Umbilical cord (tissue), 2 donors: ENCODE results near the gene HSF4. TPM values are rescaled to one million over a fixed set of nuclear protein-coding genes. Genes with fewer than 3 reads are reported as not detected.
A peak's percentile ranks its signal among the peaks of the same experiment; 100 is the strongest.

Experiments
- DNase-seq: peaks from one replicate; pipeline ENCODE4 v3.0.0-alpha.2; 2015; ENCODE audit warnings: low spot score
- total RNA-seq: library from RNA; depleted of rRNA; stranded (reverse); fragments of >200 nt; gene quantifications from one replicate; pipeline ENCODE4 v1.2.3, GENCODE V29; 2014; ENCODE audit warnings: low replicate concordance; ENCODE audit not compliant: insufficient read depth

The HSF4 gene
- total RNA-seq, 1 donor from 2014 or later = 17.3 TPM

DNA sequence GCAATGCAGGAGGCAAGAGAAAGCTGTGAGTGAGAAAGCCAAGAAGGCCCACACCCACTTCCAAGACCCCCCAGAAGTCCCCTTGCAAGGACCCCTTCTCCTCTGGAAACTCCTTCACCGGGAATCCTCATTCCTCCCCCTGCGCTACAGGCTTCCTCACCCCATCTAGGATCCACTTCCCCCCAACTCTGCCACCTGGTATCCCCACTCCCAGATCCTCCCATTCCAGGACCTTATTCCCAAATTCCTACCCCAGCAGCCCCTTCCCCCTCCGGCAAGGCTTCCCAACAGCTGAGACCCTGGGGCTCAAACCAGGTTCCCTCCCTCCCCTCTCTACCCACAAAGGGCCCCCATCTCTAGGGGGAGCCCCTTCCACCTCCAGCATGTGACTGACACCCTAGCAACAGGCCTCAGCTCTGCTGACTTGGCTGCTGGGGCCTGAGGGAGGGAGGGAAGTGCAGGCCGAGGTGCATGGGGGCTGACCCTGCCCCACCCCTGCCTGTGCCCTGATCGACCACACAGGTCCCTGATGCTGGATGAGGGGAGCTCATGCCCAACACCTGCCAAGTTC lies 2.1 kb downstream of the HSF4 start:
- no peak for DNase-seq

DNA sequence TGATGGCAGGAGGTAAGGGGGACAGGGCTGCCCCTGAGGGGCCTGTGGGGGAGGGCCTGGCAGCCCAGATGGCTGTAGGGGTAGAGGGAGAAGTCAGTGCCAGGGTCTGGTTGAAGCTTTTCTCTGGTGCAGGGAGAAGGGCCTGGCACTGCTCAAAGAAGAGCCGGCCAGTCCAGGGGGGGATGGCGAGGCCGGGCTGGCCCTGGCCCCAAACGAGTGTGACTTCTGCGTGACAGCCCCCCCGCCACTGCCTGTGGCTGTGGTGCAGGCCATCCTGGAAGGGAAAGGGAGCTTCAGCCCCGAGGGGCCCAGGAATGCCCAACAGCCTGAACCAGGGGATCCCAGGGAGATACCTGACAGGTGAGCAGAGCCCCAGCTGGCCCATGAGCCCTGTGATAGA lies 3.0 kb downstream of the HSF4 start:
- DNase-seq = no peak

DNA sequence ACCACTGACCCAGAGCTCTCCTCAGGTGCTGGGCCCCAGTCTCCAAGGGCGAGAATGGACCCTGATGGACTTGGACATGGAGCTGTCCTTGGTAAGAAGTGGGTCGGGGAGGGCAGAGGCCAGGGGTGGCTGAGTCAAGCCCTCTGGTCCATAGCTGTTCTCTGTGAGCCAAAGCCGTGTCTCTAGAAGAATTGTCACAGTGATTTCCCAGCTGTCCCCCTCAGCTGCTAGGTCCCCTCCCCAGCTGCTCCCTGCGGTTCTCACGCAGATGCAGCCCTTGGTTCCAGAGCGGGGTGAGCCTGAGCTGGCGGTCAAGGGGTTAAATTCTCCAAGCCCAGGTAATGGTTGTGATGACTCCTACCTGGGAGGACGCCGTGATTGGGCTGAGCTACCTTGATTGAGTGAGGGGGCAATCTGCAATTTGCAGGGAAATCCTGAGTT lies 4.5 kb downstream of the HSF4 start:
- no peak for DNase-seq

DNA sequence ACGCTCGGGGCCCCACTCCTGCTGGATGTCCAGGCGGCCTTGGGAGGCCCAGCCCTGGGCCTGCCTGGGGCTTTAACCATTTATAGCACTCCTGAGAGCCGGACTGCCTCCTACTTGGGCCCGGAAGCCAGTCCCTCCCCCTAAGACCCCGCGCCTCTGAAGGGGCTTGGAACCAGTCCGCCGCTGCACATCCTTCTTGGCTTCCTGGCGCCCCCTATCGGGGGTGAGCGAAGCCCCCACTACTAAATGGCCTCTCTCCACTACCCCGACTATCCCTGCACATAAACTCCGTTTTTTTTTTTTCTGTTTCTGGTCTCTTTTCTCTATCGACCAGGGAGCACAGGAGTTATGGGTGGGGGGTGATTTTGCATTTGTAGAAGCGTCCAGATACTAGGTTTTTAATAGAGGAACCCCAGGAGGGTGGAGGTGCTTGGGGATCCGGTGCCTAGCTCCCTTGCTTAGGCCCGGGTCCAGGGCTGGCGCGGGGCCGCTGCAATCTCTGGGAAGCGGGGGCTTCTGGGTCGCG lies 5.2 kb downstream of the HSF4 start:
- DNase-seq = peak; percentile 54

DNA sequence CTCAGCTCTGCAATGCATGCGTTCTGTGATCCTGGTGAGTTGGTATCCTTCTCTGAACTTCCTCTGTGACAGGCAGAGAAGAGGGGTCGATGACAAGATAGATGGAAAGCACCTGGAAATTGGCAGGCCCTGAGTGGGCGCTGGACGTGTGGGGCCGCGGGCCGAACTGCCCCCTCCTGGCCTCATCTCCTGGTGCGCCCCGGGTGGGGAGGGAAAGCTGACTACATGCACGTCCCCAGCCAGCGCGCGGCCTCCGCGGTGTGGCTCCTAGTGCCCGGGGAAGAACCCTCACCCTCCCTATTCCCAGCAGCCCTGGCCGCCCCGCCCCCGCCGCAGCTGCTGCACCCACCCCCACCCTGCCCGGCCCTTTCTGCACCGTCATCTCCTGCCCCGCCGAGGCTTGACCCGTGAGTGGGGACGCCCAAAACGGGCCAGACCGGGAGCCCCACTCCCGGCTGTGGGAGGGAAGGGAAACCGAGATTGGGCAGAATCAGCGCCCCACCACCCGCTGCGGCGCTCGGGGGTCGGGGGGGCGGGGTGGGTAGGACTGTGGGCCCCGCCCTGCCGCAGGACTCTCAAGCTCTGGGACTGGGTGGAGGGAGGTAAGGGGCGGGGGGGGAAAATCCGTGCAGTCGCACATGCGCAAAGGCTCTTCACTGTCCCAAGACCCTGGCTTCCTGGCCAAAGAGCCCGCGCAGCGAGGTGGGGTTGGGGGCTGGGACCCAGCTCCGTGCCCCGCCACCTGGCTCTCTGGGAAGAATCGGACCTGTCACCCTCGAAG lies 5.8 kb downstream of the HSF4 start, which contains the start of gene NOL3:
Gene NOL3 (plus strand): TSS at position 371 of the 781 bp plus-strand sequence.
- peak; percentile 93 for DNase-seq

DNA sequence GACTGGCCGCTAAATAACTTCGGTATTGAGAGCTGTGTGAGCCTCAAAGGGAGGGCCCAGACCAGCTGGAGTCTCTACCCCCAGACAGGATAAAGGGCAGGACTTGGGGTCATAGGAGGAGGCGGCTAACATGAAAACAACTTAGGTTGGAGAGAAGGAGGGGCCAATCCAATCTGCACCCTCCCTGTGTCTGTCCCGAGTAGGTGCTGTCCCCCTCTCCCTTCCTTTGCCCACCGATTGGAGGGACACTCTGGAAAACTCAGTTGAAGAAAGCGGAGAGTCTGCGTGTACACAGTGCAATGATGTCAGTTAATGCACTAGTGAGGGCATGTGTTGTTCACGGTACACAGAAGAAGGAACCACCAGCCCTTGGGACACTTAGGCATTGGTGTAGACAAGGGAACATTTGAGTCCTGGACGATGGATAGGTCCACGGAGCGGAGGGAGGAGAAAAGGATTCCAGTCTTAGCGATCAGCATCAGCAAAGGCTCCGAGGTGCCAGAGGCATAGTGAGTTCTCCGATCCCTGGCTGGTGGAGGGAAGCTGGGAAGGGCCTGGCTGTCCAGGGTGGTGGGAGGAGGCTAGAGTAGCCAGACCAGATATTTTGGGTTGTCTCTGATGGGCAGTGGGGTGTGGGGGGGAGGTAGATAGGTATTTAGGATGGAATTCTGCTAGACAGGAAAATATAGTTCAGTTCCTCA lies 6.6 kb downstream of the HSF4 start:
- peak; percentile 42 for DNase-seq

DNA sequence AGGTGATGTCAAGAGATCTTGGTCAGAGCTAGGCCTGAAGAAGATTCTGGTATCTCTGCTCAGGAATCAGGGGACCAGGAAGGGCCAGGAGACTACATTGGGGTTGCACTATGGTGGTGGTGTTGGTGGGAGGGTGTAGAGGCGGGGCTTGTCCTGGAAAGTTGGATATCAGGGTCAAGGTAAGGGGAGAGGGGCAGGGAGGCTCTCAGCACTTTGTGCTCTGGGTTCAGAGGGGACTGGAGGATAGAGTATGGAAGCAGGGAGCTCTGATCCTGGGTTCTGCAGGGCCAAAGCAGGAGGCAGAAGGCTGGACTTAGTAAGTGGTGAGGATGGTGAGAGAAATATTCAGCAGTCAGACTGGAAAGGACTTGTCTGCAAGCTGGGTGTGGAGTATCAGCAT lies 8.8 kb downstream of the HSF4 start:
- no peak for DNase-seq

DNA sequence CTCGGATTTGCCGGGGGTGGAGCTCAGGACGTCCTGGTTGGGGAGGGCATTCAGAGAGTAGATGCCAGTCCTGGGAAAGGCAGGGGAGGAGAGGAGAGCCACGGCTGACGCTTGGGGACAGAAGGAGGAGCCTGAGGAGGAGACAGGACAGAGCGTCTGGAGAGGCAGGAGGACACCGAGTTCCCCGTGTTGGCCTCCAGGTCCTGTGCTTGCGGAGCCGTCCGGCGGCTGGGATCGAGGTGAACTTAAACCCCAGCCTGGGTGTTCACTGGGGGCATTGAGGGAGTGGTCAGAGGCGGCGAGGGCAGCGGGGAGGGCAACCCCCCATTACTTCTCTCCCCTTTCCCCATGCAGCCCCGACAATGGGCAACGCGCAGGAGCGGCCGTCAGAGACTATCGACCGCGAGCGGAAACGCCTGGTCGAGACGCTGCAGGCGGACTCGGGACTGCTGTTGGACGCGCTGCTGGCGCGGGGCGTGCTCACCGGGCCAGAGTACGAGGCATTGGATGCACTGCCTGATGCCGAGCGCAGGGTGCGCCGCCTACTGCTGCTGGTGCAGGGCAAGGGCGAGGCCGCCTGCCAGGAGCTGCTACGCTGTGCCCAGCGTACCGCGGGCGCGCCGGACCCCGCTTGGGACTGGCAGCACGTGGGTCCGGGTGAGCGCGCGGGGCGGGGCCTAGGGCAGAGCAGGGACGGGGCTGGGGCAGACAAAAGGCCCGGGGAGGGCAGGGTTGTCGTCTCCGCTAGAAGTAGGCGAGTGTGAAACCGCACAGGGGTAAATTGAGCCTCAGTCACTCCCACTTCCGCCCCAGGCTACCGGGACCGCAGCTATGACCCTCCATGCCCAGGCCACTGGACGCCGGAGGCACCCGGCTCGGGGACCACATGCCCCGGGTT lies 9.5 kb downstream of the HSF4 start:
- peak; percentile 81 for DNase-seq

DNA sequence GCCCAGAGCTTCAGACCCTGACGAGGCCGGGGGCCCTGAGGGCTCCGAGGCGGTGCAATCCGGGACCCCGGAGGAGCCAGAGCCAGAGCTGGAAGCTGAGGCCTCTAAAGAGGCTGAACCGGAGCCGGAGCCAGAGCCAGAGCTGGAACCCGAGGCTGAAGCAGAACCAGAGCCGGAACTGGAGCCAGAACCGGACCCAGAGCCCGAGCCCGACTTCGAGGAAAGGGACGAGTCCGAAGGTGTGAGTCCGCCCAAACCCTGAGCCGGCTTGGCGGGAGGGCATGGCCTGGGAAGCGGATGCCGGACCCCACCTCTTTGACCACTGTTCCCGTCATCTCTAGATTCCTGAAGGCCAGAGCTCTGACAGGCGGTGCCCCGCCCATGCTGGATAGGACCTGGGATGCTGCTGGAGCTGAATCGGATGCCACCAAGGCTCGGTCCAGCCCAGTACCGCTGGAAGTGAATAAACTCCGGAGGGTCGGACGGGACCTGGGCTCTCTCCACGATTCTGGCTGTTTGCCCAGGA lies 10.2 kb downstream of the HSF4 start:
- DNase-seq = no peak

DNA sequence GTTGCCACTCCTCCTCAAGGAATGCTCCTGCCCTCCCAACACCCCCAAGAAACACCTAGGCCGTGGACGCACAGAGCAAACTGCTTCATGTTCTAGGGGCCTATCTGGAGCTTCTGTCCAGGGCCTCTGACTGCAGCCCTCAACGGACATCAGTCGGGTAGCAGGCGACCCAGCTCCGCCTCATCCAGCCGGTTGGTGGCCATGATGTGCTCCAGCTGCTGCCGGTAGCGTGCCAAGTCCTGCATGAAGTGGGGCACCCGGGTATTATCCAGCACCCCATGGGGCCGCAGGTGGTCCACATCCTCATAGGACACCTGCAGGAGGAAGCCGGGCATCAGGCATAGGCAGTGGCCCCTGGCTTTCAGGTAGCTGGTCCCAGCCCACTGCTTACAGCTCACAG lies 12.1 kb downstream of the HSF4 start:
- no peak for DNase-seq

DNA sequence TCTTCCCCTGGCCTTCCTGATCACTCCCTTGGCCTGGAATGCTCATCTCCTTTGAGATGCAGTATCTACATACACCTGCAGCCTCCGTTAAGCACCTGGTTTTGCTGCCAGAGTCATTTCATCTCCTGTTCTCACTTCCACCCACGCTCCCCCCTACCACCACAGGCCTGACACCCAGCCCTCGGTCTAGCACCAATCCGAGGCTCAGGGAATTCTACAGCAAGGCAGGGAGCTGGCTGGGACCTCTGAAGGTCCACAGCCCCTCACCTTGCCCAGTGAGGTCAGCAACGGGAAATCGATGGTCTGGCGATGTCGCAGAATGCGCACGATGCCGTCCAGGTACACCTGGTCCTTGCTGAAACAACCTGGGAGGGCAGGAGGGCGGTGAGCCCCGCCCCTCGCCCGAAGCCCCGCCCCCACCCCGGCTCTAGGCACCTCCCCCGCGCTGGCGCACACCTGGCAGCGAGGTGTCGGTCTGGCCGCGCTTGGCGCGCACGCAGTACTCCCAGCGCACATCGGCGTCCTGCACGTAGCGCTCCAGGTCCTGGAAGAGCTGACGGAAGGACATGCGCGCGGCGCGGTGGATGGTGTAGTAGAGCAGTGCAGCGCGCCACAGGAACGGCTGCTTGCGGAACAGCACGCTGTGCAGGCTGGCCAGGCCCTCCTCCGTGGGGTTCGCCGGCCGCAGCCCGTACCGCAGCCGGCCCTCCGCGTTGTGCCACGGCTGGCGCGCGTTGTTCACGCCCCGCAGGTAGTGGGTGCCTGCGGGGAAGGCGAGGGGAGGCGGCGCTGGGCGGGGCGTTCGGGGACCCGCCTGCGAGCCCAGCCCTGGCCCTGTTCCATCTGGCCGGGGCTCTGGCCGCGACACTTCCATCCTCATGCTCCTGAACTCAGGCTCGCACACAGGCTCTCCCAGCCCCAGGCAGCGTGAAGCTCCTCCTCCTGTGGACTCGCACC lies 13.5 kb downstream of the HSF4 start:
- DNase-seq = peak; percentile 72

DNA sequence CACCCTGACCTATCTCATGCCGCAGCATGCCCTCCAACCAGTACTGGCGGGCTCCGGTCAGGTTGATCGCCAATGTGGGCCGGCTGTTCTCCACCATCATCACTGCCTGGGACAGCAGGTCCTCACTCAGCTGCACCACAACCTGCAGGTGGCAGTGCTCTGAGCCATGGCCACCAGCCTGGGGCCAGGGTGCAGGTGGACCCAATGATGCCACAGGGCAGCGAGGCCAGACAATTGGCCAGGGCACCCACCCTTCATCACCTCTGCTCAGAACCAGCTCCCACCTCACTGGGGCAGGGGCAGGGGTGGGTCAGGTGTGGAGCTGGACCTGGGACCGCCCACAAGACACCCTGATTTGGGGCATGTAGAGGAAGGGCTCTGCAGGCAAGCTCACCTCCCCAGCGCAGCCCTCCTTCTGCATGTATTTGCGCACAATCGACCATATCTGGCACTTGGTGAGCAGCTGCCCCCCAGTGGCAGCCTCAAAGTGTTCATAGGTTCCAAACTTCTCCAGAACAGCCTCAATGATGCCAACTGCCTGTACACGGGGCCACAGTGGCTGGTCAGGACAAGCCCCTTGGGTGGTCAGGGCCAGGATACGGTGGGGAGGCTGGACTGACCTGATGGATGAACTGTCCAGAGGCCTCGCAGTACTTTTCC lies 15.0 kb downstream of the HSF4 start:
- DNase-seq = no peak

DNA sequence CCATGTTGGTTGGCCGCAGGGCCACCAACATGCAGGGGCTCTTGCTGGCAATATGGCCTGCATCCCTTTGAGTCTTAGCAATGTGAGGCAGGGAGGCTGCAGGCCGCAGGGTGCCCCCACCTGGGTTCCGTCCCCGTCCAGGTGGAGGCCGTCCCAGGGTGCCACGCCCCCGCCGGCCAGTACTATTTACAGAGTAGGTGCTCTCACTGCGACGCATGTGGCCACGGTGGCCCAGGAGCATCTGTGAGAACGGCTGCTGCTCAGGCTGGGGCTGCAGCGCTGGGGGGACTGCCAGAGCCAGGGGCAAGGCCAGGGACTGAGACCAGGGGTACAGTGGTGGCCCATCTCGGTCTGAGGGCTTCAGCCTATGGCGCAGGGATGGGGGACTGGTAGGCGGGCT lies 15.6 kb downstream of the HSF4 start:
- DNase-seq = no peak

DNA sequence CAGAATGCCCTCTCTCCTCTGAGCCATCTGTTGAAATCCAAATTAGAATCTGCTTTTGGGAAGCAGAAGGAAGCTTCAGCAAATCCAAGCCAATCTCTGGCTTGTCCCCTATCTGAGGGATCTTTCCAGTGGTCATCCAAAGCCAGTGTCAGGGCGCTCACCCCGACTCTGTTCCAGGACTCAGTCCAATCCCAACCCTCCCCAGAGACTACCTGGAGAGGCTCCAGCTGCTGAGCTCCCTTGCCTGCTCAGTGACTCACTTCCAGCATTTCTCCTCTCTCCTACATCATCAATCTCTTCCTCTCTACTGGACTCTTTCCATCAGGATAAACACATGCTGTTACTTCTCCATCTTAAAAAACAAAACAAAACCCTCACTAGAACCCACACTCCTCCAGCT lies 16.8 kb downstream of the HSF4 start:
- DNase-seq = no peak

DNA sequence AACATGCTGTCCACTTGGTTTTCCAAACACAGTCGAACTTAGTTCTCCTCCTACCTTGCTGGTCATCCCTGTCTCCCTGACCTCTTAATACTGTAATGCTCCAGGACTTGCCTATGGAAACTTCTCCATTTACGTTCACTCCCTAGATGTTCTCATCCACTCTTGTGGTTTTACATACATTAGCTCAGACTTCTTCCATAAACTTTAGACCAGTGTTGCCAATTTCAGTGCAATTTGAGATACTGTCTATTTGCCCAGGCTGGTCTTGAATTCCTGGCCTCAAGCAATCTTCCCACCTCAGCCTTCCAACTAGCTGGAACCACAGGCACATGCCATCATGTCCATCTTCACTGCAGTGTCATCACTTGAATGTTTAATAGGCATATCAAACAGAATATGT lies 17.7 kb downstream of the HSF4 start:
- DNase-seq = no peak

DNA sequence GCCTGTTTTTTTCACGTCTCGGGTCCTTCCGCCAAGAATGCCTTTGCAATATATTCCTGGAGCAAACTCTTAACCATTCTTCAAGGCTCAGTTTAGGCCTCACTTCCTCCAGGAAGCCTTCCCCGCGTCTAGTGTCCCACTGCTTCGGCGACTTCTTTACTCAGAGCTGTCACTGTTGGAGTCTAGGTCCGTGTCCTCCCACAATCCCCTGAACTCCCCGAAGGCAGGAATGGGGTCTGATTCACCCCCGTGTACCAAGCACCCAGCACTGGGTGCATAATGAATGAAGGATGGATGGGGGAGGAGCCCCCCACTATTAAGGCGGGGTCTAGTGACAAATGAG lies 18.7 kb downstream of the HSF4 start:
- DNase-seq = no peak

DNA sequence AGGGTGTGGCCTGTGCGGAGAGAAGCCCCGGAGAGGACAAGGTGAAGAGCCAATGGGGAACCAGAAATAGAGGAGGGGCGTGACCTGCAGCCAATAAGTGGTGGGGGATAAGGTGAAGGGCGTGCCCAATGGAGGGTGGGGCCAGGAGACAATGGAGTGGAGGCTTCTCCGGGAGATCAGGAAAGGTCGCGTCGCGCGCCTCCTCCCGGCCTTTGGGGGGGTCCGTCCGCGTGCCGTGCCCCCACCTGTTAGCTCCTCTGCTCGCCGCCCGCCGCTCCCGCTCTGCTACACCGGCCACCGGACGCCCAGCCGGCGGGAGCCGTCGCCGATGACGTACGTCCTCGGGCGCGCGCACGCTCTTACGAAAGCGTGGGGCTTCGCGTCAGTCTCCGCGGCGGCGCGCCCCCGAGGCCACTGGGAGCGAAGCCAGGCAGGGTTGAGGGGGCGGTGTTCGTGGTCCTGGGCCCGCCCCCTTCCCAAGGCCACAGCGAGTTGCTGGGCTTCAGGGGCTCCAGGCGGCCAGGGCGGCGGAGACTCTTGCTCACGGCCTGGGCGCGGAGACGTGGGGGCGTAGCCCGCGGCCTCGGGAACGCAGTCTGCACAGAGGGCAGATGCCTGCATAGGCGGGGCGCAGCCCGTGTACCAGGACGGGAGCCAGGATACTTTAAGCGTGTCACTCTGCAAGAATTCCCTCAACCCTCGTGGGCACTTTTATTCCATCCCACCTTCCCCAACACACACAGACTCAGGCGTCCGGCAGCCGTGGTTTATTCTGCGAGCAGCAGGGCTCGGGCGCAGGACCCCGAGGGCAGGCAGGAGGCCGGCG lies 19.3 kb downstream of the HSF4 start, which contains the start of gene MATCAP1:
Gene MATCAP1 (minus strand): TSS at position 337 of the 826 bp plus-strand sequence. CDS start 3,353 bp downstream, outside the sequence.
- peak; percentile 99 for DNase-seq

DNA sequence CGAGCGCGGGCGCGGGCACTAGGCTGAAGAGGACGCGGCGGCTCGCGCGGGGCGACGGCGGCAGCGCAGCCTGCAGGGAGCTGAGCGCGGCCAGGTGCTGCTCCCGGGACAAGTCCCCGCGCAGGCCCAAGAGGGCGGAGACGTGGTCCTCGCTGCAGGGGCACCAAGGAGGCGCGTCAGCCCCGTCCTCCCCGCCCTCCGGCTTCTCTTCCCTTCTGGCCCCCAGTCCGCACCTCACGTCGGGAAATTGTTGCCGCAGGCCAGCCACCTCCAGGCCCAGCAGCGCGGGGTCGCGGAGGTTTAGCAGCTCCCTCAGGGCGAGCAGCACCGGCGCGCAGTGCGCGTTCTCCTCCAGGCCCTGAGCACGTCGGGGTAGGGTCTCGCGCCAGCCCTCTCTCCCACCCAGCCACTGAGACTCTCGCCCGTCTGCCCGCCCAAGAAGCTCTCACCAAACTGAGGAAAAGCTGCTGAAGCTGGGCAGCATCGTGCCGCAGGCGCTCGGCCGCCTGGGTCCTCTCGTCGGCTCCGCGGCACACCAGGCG lies 20.0 kb downstream of the HSF4 start:
- no peak for DNase-seq
